Left colon (tissue), 2 donors: ENCODE results near the gene RALY. TPM values are rescaled to one million over a fixed set of nuclear protein-coding genes. Genes with fewer than 3 reads are reported as not detected.

ENCODE experiments used
- ATAC-seq: fragments of 200-7000 bp; cut with Tn5 transposase; one replicate; pipeline ENCODE4 v1.9.1; 2020; ENCODE audit warnings: mild to moderate bottlenecking, moderate library complexity
- DNase-seq, 2 donors: peaks; one replicate each; pipeline ENCODE4 v3.0.0-alpha.2; 2020
- intact Hi-C, 2 donors: fragments of 100-400 bp; cut with DNase I in 1 of 2; cut with micrococcal nuclease in 1 of 2; formaldehyde crosslinking; loops; one replicate each; pipeline versions ENCODE4 v1.11.2 to v1.14.0; 2022; cut with DNase I, micrococcal nuclease
- total RNA-seq, 2 donors: library from RNA; stranded (reverse); fragmentation: NEBNext Ultra II Directional; extraction: Animal tissue kit (Norgen Biotek cat#: 25700); gene quantifications; one replicate each; pipeline ENCODE4 v1.2.1, GENCODE V29; 2021
- donor health status: DM: no; HTN: no; CAD: no.
- donor health status: DM: yes; HTN: yes; CAD: no.

The RALY gene
- total RNA-seq, 2 donors from 2014 or later: 190 to 191 TPM

DNA sequence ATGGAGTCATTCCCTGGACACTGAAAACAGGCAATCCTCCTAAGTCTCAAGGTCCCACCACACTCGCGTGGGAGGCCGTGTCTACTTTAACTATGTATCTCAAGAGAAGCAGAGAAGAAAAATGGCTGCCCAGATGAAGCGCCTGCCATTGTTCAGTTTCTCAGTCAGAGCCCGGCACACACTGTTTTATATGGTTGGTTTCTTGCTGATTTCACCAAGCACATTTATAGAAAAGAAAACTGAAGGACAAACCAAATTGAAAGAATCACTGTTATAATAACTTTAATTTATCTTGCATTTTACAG lies 95.4 kb downstream of the RALY start:
- ATAC-seq (no peak), DNase-seq (no peak)
- intact Hi-C loops: no loop called here

DNA sequence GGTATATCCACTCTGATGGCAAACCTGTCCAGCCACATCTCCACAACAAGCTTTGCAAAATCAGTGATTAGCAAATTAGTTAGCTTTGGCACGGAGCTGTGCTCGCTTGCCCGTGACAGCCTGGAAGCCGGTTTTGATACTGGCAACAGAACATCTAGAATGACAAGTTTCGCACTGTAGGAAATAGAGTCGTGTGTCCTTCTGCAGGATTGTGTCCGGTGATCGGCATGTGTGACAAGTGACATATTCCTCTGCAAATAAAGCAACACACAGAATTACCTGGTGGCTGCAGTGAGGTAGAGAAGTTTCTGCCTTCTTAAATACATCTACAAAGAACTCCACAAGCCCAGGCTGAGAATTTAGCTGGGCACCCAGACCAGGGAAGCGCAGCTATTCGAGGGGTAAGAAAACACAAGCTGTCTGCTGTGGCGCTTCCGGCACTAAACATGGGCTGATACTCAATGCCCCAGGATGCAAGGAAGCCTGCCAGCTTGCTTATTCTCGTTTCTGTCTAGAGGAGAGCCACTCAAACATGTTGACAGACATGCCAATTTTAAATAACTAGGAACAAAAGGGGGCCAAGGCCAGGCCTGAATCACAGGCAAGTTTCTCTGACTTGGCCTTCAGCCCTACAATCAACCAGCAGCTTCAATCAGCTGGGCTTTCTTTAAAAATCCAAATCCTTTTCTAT lies 96.1 kb downstream of the RALY start:
- intact Hi-C loops: no loop called here
- DNase-seq (no peak), ATAC-seq (no peak)

DNA sequence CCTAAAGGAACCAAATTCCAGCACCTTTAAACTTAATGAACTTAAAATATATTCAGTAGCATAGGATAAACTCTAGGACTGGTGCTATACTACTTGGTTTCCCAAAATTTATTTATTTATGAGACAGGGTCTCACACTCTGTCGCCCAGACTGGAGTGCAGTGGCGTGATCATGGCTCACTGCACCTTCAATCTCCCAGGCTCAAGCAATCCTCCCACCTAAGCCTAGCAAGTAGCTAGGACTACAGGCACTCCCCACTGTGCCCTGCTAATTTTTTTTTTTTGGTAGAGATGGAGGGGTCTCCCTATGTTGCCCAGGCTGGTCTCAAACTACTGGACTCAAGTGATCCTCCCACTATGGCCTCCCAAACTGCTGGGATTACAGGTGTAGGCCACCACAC lies 96.9 kb downstream of the RALY start:
- intact Hi-C loops: no loop called here
- no peak for ATAC-seq
- no peak for DNase-seq

DNA sequence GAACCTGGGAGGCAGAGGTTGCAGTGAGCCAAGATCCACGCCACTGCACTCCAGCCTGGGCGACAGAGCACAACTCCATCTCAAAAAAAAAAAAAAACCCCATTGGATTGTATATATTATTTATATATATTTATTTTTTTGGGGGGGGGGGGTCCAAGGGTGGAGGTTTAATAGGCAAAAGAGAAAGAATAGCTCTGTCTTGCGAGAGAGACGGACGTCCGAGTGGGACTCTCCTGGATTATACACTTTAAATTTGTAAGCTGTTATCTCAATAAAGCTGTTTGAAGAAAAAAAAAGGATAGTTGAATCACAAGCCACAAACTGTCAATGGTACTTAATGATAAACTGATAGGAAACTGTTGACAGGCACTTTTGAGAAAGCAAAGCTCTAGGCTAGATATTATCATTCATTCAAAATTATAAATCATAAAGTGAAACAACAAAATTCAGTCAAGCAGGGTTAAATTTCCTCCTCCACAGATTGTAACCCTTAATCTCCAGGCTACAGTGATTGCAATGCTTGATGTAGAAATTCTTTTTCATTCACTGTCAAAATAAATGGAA lies 98.0 kb downstream of the RALY start:
- intact Hi-C loops: no loop called here
- DNase-seq (no peak), ATAC-seq (no peak)

DNA sequence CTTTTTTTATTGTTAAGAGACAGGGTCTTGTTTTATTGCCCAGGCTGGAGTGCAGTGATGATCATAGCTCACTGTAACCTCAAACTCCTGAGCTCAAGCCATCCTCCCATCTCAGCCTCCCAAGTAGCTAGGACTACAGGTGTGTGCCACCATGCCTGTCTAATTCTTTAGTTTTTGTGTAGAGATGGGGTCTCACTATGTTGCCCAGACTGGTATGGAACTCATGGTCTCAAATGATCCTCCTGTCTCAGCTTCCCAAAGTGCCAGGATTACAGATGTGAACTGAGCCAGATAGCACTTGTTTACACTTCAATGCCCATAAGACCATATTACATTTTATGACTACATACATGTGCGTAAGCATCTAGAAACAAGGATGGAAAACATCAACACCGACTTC lies 100.2 kb downstream of the RALY start:
- DNase-seq (no peak), ATAC-seq (no peak)
- intact Hi-C loops: no loop called here

DNA sequence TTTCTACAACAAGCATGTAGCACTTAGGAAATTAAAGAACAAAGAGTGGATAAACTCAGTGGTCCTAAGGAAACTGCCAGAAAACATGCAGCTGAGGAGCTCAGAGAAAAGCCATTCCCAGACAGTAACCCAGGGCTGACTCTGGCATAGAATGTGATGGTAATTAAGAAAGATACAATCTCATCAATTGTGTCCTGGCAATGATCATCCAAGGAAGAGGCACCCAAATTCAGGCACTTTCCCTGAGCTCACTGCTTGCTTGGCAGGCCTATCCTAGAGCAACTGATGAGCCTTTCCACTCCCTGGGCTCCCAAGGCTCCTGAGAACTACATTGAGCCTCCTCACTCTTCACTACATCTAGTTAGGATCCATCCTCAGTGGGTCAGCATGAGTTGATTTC lies 102.1 kb downstream of the RALY start:
- no peak for ATAC-seq
- intact Hi-C loops: no loop called here
- no peak for DNase-seq

DNA sequence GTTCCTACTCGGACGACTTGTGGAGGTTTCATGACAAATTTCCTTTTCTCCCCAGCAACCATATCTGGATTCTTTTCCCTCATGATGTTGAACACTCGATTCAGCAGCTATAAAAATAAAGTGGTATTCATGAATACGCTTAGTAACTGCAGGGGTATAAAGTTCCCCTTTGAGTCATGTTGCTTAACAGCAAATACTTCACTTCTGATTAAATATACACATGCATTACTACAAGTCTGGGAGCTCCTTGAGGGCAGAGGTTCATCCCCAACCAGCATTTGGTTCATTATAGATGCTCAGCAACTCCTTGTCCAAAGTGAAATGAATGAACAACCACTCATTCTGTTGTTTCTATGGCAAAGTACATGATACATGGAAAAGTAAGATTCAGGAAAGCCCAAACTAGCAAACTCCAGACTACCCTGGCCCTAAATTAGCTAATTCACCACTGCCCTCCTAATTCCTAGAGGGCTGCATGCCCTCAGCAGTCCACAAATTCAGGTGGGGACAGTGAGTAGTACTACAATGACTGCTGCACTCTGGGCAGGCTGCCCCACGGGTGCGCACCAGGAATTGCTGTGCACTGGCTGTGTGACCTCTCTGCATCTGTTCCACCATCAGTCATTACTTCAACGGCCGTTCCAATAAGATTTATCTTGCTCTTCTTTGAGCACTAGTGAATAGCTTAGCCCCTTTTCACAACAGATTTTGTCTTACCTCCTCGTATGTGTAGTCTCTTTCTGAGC lies 103.2 kb downstream of the RALY start:
- intact Hi-C loops: no loop called here
- DNase-seq: no peak
- no peak for ATAC-seq

DNA sequence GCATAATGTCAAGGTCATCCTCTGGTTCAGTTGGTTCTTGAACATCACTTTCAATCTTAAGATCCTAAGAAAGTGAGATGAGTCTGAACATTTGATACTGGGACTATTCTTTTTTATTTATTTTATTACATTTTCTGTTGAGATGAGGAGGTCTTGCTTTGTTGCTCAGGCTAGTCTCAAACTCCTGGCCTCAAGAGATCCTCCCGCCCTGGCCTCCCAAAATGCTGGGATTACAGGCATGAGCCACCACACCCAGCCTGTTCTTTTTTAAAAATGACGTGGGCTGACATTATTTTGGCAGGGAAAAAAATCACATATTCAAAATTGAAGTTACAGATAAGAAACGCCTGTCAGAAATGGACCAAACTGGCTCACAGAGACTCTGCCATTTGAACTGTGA lies 104.9 kb downstream of the RALY start:
- intact Hi-C loops: no loop called here
- DNase-seq: no peak
- no peak for ATAC-seq

DNA sequence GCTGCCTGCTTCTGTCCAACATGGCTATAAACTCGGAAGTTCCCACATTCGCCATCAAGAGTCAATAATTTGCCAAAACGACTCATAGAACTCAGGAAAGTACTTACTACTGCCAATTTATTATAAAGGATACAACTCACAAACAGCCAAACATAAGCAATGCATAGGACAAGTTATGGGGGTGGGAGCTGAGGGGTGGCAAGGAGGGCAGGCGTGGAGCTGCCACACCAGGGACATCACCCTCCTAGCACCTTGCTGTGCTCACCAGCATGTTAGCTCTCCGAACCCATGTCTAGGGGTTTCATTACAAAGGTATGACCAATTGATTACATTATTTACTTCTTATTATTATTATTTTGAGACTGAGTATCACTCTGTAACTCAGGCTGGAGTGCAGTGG lies 106.0 kb downstream of the RALY start:
- no peak for DNase-seq
- intact Hi-C loops: no loop called here
- ATAC-seq: no peak

DNA sequence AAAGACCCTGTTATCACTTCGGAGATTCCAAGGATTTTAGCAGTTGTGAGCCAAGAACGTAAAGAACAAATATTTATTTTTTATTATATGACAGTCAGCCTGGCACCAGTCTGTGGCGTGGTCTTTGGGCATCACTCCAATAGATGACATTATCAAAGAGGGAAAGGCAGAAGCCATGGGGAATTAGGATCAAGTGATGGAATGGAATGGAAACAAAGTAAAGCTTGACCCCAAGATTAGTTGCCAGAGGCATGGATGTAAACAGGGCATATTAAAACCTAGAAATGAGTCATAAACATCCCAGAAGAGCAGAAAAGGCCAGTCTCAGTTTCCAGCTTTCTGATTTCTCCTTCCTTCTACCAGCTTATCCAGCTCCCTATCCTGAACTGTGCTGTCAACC lies 106.9 kb downstream of the RALY start:
- ATAC-seq: no peak
- no peak for DNase-seq
- intact Hi-C loops: no loop called here

DNA sequence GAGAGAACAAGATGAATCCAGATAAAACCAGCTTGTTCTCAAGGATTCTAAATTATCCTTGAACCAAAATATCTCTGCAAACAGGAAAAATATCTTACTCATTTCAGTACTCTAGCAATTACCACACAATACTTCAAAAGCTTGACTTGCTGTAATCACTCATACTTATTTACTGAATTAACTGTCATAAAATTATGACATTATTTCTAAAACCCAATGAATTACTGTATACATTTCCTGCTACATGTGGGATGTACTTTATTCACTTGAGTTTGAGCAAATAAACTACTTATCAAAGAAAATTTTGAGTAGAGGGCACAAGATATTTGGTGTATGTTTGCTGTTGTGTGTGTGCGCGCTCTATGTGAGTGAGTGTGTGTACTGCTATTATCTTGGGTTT lies 108.6 kb downstream of the RALY start:
- intact Hi-C loops: no loop called here
- ATAC-seq (no peak), DNase-seq (no peak)

DNA sequence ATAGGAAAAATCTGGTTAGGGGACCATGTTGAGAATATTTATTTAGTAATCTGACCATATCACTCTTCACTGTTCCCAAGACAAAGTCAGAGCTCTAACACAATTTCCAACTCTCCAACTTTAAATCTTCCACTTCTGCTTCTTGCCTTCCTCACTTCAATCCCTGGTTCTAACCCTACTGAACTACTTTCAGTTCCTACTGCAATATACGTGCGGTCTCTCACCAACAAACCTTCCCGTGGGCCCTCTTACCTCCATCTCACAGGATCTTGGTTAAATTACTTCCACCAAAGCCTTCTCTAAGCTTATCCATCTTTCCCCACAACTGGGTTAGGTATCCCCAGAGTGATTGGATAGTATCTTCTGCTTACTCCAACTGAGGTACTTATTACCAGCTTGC lies 110.3 kb downstream of the RALY start:
- ATAC-seq (no peak), DNase-seq (no peak)
- intact Hi-C loops: no loop called here

DNA sequence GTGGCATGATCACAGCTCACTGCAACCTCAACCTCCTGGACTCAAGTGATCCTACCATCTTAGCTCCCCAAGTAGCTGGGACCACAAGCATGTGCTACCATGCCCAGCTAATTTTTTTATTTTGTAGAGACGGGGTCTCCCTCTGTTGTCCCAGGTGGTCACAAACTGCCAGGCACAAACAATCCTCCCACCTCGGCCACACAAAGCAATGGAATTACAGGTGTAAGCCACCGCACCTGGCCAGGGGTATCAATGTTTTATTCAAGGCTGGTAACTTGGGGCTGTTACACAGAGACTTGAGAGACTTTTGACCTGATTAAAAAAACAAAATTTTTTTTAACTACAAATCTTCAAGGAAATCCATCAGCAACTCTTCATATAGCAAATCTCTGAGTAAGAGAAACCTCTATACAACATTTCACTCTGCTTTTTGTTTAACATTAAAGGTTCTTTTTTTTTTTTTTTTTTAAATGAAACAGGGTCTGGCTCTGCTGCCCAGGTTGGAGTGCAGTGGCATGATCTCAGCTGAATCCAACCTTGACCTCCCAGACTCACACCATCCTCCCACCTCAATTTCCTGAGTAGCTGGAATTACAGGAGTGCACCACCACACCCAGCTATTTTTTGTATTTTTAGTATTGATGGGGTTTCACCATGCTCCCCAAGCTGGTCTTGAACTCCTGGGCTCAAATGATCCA lies 112.4 kb downstream of the RALY start:
- DNase-seq (no peak), ATAC-seq (no peak)
- intact Hi-C loops: no loop called here

DNA sequence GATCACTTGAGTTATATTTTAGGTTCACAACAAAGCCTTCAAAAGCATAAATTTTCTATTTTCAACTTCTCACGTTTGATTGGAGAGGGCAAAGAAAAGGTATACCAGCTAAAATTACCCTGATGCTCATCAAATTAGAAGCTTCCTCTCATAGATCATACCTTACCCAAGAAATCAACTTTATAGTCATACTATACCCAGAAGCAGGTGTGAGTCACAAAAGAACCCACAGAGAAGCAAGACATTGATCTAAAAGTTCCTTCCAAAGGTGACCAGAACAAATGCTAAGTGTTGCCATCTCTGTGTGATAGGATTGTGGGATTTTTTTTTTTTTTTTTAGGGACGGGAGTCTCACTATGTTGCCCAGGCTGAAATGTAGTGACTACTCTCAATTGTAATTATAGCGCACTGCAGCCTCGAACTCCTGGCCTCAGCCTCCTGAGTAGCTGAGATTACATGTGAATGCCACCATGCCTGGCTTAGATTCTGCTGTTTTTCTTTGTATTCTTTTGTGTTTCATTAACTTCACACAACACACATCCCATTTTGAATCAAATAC lies 115.0 kb downstream of the RALY start:
- DNase-seq (no peak), ATAC-seq (no peak)
- intact Hi-C loops: no loop called here

DNA sequence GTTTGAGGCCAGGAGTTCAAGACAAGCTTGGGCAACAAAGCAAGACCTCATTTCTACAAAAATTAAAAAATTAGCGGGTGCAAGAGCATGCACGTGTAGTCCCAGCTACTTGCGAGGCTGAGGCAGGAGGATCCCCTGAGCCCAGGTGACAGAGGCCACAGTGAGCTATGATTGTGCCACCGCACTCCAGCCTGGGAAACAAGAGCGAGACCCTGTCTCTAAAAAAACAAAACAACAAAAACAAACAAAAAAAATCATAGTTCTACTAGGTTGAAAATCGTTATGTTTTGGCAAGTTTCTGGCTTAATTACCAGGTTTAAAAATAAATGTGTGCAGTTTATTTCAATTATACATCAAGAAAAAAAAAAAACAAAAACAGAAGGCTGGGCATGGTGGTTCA lies 115.7 kb downstream of the RALY start:
- intact Hi-C loops: no loop called here
- ATAC-seq (no peak), DNase-seq (no peak)

DNA sequence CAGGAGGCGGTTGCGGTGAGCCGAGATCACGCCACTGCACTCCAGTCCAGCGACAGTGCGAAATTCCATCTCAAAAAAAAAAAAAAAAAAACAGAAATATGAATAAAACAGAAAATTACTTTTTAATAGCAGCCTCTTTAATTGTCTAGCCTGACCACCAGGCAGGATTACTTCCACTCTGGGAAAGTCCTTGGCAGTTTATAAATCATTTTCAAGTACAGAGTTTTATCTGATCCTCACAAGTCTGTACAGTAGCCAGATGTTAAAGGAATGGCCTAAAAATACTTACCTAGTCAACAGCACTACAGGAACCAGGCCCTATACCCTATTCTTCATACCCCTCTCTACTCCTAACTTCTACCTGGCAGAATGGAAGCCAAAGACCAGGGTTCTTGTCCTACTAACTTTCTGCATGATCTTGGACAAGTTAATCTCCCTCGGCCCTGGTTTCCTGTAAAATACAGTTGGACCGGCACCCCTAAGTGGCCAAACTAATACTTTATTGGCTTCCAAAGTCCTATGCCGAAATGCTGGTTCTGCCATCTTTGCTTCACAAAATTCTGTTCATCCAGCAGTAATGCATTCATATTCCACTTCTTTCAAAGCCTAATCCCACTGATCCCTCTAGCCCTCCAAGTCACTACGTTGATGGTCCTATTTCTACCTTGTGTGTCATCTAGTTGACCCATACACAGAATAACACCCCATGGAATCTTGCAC lies 116.5 kb downstream of the RALY start:
- intact Hi-C loops: no loop called here
- ATAC-seq: no peak
- DNase-seq: no peak

DNA sequence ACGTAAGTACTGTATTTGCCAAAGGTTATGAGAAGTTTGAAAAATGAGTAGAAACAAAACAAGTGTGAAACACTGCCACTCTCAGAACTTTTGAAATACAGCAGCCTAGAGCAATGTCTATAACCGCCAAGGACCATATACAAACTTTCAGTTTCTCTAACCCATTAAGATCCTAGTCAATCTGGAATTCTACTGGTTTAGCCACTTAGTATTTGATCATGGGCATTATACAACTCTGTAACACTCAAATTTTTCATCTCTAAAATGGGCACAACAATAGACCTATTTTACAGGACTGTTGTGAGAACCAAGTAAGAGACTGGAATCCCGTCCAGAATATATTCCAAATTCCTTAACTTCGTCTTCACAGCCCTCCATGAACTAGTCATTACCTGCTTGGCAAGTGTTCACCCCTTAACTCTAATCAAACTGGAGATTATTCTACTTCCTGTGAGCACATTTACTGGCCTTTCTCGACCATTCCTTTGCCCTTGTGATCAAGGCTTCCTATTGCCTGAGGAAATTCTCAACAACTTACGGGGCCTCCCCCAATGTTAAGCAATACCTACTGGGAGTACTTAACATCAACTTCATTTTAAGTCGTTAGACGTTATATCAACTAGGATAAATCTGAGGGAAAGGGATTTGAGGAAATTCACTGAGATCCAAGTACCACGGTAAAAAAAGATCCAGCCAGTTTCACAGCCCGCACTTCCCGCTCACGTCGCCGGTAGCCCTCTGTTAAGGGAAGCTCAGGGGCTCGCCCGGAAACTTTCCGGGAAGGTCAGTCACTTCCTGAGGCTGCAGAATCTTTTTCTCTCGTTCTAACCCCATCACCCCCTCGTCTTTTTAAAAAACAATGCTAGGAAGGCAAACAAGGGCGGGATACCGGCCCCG lies 117.3 kb downstream of the RALY start:
- intact Hi-C loops: no loop called here
- ATAC-seq (peak; percentile 15), DNase-seq (no peak)
